Activated CD8-positive, alpha-beta memory T cell treated with anti-CD3 and anti-CD28 coated beads, Interleukin-2, amount 50 U/mL, for 4 hours (primary cell): ENCODE measurements around the gene ERBB4.
"Not testable (repeated sequence)": the region's sequence is repeated elsewhere in the genome, so short reads cannot be mapped to it uniquely, and the experiment has no call there.

Experiments
- DNase-seq: peaks from one replicate; pipeline ENCODE4 v3.0.0-alpha.2; 2020

The ERBB4 gene

GRCh38 chr2:212124598-212124997 is 414.0 kb downstream of the ERBB4 start:
- DNase-seq: no peak

- no peak for DNase-seq
These were observed 419.0 kb downstream of the ERBB4 start for GRCh38 chr2:212119591-212119990.

GRCh38 chr2:212117926-212118325 is 420.7 kb downstream of the ERBB4 start:
- DNase-seq: no peak

GRCh38 chr2:212114489-212114888 is 424.1 kb downstream of the ERBB4 start:
- no peak for DNase-seq

GRCh38 chr2:212112401-212112800 is 426.2 kb downstream of the ERBB4 start:
- no peak for DNase-seq

GRCh38 chr2:212109792-212110680 is 428.6 kb downstream of the ERBB4 start:
- DNase-seq: no peak

GRCh38 chr2:212109217-212109616 is 429.4 kb downstream of the ERBB4 start:
- DNase-seq: no peak

GRCh38 chr2:212107989-212108388 is 430.6 kb downstream of the ERBB4 start:
- no peak for DNase-seq

- DNase-seq: no peak
These were observed 431.6 kb downstream of the ERBB4 start for GRCh38 chr2:212107014-212107413.

- not testable (repeated sequence) for DNase-seq
These were observed 432.1 kb downstream of the ERBB4 start for GRCh38 chr2:212106536-212106935.

- no peak for DNase-seq
These were observed 438.9 kb downstream of the ERBB4 start for GRCh38 chr2:212099658-212100057.

- DNase-seq: no peak
These were observed 439.6 kb downstream of the ERBB4 start for GRCh38 chr2:212098966-212099365.

- DNase-seq: no peak
These were observed 441.6 kb downstream of the ERBB4 start for GRCh38 chr2:212097001-212097400.

GRCh38 chr2:212089873-212090272 is 448.7 kb downstream of the ERBB4 start:
- no peak for DNase-seq

GRCh38 chr2:212088353-212088752 is 450.2 kb downstream of the ERBB4 start:
- no peak for DNase-seq

- DNase-seq: no peak
These were observed 455.1 kb downstream of the ERBB4 start for GRCh38 chr2:212083492-212083891.

GRCh38 chr2:212078103-212078502 is 460.5 kb downstream of the ERBB4 start:
- DNase-seq: no peak

GRCh38 chr2:212076456-212076855 is 462.1 kb downstream of the ERBB4 start:
- DNase-seq: no peak

- no peak for DNase-seq
These were observed 465.2 kb downstream of the ERBB4 start for GRCh38 chr2:212073360-212073759.

- DNase-seq: no peak
These were observed 472.1 kb downstream of the ERBB4 start for GRCh38 chr2:212066546-212066945.

GRCh38 chr2:212064318-212064717 is 474.3 kb downstream of the ERBB4 start:
- no peak for DNase-seq

GRCh38 chr2:212052412-212053159 is 486.0 kb downstream of the ERBB4 start:
- no peak for DNase-seq

GRCh38 chr2:212050871-212051270 is 487.7 kb downstream of the ERBB4 start:
- DNase-seq: no peak

GRCh38 chr2:212042562-212042961 is 496.0 kb downstream of the ERBB4 start:
- no peak for DNase-seq
